Measurements from ENCODE around the gene RHBDF1.

Gene RHBDF1

DNA sequence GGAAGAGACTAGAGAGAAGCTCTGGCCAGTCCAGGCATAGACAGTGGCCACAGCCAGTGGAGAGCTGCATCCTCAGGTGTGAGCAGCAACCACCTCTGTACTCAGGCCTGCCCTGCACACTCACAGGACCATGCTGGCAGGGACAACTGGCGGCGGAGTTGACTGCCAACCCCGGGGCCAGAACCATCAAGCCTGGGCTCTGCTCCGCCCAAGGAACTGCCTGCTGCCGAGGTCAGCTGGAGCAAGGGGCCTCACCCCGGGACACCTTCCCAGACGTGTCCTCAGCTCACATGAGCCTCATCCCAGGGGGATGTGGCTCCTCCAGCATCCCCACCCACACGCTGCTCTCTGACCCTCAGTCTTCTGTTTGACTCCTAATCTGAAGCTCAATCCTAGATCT lies 3.2 kb downstream of the RHBDF1 start:
- DNase-seq (ENCODE audit: low read depth, low spot score), result no peak
- TF ChIP-seq CTCF (IDR thresholded peaks at IDR 0.05; ENCODE audit: low read depth, low read length), result no peak
- in situ Hi-C loops (cut with HindIII; ENCODE audit: low sequenced_read_pairs), result no loop called here
- H3K4me3 ChIP-seq (ENCODE audit: low read depth, low read length), result no peak overlapping the region

GRCh38 chr16:67884-68789 lies 4.3 kb downstream of the RHBDF1 start:
- TF ChIP-seq CTCF (IDR thresholded peaks at IDR 0.05; ENCODE audit: low read depth, low read length), result no peak
- DNase-seq (ENCODE audit: low read depth, low spot score), result peak; percentile 34
- no peak overlapping the region for H3K4me3 ChIP-seq (ENCODE audit: low read depth, low read length)
- in situ Hi-C loops (cut with HindIII; ENCODE audit: low sequenced_read_pairs), result no loop called here

GRCh38 chr16:67183-67791 lies 5.1 kb downstream of the RHBDF1 start:
- no peak overlapping the region for H3K4me3 ChIP-seq (ENCODE audit: low read depth, low read length)
- in situ Hi-C loops (cut with HindIII; ENCODE audit: low sequenced_read_pairs), result no loop called here
- no peak for DNase-seq (ENCODE audit: low read depth, low spot score)
- TF ChIP-seq CTCF (IDR thresholded peaks at IDR 0.05; ENCODE audit: low read depth, low read length), result no peak

DNA sequence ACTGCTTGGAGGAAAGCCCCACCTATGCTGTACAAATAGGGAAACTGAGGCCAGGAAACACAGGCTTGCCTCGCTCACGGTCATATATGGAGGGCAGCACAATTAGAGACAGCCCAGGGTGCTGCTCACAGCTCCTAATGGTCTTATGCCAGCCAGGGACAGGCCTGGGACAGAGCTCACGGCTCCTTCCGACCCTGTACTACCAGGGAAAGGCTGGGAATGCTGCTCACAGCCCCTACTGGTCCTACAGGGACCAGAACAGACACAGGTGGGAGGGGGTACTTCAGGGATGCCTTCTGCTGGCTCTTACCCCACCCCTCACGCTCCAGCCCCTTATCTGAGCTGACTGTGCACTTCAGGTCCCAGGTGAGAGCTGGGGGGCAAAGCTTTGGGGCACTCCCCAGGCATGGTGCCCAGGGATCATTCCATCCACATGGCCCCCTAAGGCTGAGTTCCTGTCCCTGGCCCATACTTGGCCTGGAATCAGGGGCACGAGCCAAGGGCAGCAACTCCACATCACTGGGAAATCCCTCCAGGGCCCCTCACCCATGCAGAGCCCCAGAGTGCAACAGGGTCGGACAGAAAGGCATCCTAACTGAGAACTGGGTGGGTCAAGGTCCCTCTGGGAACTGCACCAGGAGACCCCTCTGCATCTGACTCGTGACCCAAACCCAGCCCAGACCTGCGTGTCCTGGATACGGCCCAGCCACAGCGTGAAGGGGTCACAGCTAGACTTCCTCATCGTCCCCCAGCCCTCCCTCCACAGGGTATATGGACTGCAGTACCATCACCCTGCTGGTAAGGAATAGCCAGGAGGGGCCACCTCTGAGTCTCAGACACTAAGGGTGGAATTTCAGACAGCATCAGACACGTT lies 5.9 kb downstream of the RHBDF1 start:
- H3K4me3 ChIP-seq (ENCODE audit: low read depth, low read length), result no peak overlapping the region
- in situ Hi-C loops (cut with HindIII; ENCODE audit: low sequenced_read_pairs), result no loop called here
- no peak for TF ChIP-seq CTCF (IDR thresholded peaks at IDR 0.05; ENCODE audit: low read depth, low read length)
- DNase-seq (ENCODE audit: low read depth, low spot score), result no peak

DNA sequence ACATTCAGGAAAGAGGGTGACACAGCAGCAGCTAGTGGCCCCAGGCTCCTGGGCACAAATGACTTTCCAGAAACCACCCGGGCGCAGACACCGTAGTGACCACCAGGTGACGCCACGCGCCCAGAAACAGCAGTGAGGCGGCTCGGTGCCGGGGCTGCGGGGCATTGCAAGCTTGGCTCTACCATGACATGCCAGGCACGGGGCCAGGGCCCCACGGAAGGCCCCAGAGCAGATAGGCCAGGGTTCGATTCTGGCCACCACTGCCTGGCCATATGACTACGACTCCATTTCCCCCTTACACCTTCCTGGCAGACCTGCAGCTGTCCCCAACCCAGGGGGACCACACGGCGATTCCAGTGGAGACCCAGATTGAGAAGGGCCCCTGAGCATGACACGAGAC lies 6.7 kb downstream of the RHBDF1 start:
- H3K4me3 ChIP-seq (ENCODE audit: low read depth, low read length), result no peak overlapping the region
- TF ChIP-seq CTCF (IDR thresholded peaks at IDR 0.05; ENCODE audit: low read depth, low read length), result peak; percentile 97
- DNase-seq (ENCODE audit: low read depth, low spot score), result peak; percentile 67
- in situ Hi-C loops (cut with HindIII; ENCODE audit: low sequenced_read_pairs), result no loop called here

DNA sequence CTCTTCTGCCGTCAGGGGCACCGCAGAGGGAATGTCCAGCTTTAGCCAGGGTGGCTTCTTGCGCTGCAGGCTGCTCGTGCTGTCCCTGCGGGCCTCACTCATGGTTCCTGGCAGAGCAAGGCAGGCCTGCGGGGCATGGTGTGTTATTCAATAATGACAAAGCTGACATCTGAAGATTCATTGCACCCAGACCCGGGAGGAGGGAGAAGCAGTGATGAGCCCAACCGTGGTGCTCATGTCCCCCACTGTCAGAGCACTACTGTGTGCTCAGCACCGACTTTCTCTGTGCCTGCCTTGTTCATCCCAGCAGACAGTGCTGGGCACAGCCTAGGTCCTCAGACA lies 7.5 kb downstream of the RHBDF1 start:
- in situ Hi-C loops (cut with HindIII; ENCODE audit: low sequenced_read_pairs), result no loop called here
- H3K4me3 ChIP-seq (ENCODE audit: low read depth, low read length), result no peak overlapping the region
- TF ChIP-seq CTCF (IDR thresholded peaks at IDR 0.05; ENCODE audit: low read depth, low read length), result no peak
- DNase-seq (ENCODE audit: low read depth, low spot score), result no peak
